Breast epithelium (tissue), 4 donors: ENCODE data around the gene PSMD5. TPM values are rescaled to one million over a fixed set of nuclear protein-coding genes. Genes with fewer than 3 reads are reported as not detected.

Source experiments
- DNase-seq, 2 donors: peaks; one replicate each; pipeline ENCODE4 v3.0.0-alpha.2; 2019; ENCODE audit warnings: low spot score in 2 of 2
- H3K27ac ChIP-seq, 2 donors: fragments of 200-600 bp; sonication (generic) in 1 of 2; one replicate each; pipeline ENCODE4 v1.5.1; 2016 to 2019; ENCODE audit warnings: mild to moderate bottlenecking in 1 of 2
- H3K27me3 ChIP-seq, 2 donors: fragments of 200-600 bp; sonication (generic) in 1 of 2; one replicate each; pipeline versions ENCODE4 v1.5.1 to v1.6.0; 2017 to 2019; ENCODE audit warnings: control low read depth in 1 of 2, mild to moderate bottlenecking in 1 of 2
- H3K36me3 ChIP-seq: fragments of 200-600 bp; one replicate; pipeline ENCODE4 v1.5.1; 2019
- H3K4me1 ChIP-seq, 2 donors: fragments of 200-600 bp; sonication (generic); one replicate each; pipeline ENCODE4 v1.5.1; 2016 to 2019; ENCODE audit warnings: control low read depth in 1 of 2
- H3K4me3 ChIP-seq, 3 donors: fragments of 200-600 bp; sonication (generic); 1 replicate in 2 of 3; 2 replicates in 1 of 3; pipeline ENCODE4 v1.5.1; 2016 to 2019; ENCODE audit warnings: mild to moderate bottlenecking in 3 of 3, moderate library complexity in 2 of 3
- H3K9me3 ChIP-seq, 2 donors: fragments of 200-600 bp; sonication (generic) in 1 of 2; one replicate each; pipeline ENCODE4 v1.5.1; 2016 to 2019; ENCODE audit warnings: control low read depth in 1 of 2
- POLR2A ChIP-seq: fragments of 450-650 bp; IDR thresholded peaks from one replicate; pipeline ENCODE4 v1.6.1; 2016; ENCODE audit warnings: antibody characterized with exemption, mild to moderate bottlenecking, moderate library complexity
- POLR2AphosphoS5 ChIP-seq, 3 donors: sonication (generic); formaldehyde crosslinking; IDR thresholded peaks; one replicate each; pipeline ENCODE4 v1.6.1; 2017; ENCODE audit warnings: antibody characterized with exemption in 3 of 3
- intact Hi-C: fragments of 100-400 bp; cut with DNase I; formaldehyde crosslinking; loops from one replicate; pipeline ENCODE4 v1.15.1; 2023; ENCODE audit warnings: low total_unique reads
- total RNA-seq, 3 donors: library from RNA; depleted of rRNA; stranded (reverse); fragments of >200 nt; gene quantifications; one replicate each; pipeline ENCODE4 v1.1.0, GENCODE V29; 2016
- TF ChIP-seq, protein P1 (sequence below), 3 donors: fragments of 450-650 bp; IDR thresholded peaks; one replicate each; pipeline ENCODE4 v1.5.1; 2016 to 2017; ENCODE audit warnings: antibody characterized with exemption in 3 of 3, mild to moderate bottlenecking in 3 of 3, moderate library complexity in 3 of 3

PSMD5 gene
- total RNA-seq, 3 donors from 2014 or later = 48.3 to 54.1 (median 50.3) TPM

DNA sequence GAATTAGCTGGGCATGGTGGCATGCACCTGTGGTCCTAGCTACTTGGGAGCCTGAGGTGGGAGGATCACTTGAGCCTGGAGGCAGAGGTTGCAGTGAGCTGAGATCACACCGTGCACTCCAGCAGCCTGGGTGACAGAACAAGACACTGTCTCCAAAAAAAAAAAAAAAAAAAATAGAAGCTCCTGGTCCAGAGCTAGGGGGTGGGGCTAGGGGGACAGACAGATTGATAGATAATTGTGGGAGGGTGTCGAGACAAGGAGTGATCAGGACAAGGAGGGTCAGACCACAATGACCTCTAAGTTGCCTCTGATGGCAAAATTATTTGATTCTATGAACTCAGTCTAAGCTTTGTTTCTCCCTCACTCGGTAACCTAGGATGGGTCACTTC, 40.9 kb upstream of the PSMD5 start:
- H3K36me3 ChIP-seq = no peaks in the 10 kb centered on the region
- no peak for DNase-seq
- no peak overlapping the region for H3K27ac ChIP-seq
- TF ChIP-seq POLR2AphosphoS5 (IDR thresholded peaks at IDR 0.05) = no peak
- TF ChIP-seq POLR2A = no peak
- TF ChIP-seq, protein P1, sequence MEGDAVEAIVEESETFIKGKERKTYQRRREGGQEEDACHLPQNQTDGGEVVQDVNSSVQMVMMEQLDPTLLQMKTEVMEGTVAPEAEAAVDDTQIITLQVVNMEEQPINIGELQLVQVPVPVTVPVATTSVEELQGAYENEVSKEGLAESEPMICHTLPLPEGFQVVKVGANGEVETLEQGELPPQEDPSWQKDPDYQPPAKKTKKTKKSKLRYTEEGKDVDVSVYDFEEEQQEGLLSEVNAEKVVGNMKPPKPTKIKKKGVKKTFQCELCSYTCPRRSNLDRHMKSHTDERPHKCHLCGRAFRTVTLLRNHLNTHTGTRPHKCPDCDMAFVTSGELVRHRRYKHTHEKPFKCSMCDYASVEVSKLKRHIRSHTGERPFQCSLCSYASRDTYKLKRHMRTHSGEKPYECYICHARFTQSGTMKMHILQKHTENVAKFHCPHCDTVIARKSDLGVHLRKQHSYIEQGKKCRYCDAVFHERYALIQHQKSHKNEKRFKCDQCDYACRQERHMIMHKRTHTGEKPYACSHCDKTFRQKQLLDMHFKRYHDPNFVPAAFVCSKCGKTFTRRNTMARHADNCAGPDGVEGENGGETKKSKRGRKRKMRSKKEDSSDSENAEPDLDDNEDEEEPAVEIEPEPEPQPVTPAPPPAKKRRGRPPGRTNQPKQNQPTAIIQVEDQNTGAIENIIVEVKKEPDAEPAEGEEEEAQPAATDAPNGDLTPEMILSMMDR (IDR thresholded peaks at IDR 0.05) = no peak
- no peaks in the 10 kb centered on the region for H3K27me3 ChIP-seq
- no peaks in the 10 kb centered on the region for H3K4me1 ChIP-seq
- intact Hi-C loops = no loop called here
- H3K9me3 ChIP-seq = no peaks in the 10 kb centered on the region
- no peak overlapping the region for H3K4me3 ChIP-seq

DNA sequence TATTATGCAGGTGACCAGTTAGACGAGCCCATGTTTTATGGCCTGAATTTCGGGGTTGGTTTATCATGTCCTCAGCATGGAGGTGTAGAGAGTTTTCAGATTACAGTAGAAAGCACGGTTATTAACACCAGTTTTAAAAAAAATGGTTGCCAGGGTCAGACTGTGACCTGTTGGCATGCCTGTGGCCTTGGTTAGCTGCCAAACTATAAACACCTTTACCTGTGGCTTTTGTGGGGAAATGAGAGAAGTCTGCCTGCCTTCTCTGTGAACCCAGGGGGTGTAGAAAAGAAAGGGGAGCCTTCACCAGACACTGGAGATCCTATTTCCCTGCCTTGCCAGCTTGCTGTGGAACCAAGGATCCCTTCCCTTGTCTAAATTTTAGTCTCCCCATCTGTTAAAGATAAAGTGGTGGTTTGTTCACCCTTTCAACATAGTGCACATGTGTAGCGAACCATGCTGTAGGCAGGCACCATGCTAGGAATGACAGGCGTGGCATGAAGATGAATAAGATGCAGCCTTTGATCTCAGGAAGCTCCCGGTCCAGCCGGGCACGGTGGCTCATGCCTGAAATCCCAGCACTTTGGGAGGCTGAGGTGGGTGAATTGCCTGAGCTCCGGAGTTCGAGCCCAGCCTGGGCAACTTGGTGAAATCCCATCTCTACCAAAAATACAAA, 40.3 kb upstream of the PSMD5 start:
- no peak overlapping the region for H3K27ac ChIP-seq
- no peaks in the 10 kb centered on the region for H3K4me1 ChIP-seq
- DNase-seq = no peak
- no peaks in the 10 kb centered on the region for H3K36me3 ChIP-seq
- H3K4me3 ChIP-seq = no peak overlapping the region
- intact Hi-C loops = no loop called here
- TF ChIP-seq, protein P1 (IDR thresholded peaks at IDR 0.05) = no peak
- TF ChIP-seq POLR2A = no peak
- TF ChIP-seq POLR2AphosphoS5 (IDR thresholded peaks at IDR 0.05) = no peak
- H3K9me3 ChIP-seq = no peaks in the 10 kb centered on the region
- no peaks in the 10 kb centered on the region for H3K27me3 ChIP-seq

DNA sequence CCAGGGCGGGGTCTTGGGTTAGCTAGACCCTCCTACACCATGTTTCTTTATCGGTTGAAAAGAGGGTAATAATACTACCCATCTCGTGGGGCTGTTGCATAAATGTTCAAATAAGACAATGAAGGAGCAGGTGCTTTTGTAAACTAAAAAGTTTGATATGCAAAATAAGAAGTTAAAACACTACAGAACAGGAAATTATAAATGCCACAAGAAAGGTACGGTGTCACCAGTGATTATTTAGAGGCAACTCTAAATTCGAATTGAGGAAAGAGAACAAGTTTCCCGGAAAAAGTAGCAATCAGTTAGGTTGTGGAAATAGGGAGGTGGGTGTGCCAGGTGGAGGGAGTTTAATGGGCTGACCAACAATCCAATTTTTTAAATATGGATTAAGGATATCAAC, 36.7 kb upstream of the PSMD5 start:
- TF ChIP-seq, protein P1 (IDR thresholded peaks at IDR 0.05) = no peak
- Histone ChIP-seq H3K36me3 (no peaks in the 10 kb centered on the region), H3K4me3 (no peak overlapping the region), H3K4me1 (no peaks in the 10 kb centered on the region), H3K27me3 (no peaks in the 10 kb centered on the region), H3K27ac (no peak overlapping the region), H3K9me3 (no peaks in the 10 kb centered on the region)
- no peak for DNase-seq
- intact Hi-C loops = no loop called here

DNA sequence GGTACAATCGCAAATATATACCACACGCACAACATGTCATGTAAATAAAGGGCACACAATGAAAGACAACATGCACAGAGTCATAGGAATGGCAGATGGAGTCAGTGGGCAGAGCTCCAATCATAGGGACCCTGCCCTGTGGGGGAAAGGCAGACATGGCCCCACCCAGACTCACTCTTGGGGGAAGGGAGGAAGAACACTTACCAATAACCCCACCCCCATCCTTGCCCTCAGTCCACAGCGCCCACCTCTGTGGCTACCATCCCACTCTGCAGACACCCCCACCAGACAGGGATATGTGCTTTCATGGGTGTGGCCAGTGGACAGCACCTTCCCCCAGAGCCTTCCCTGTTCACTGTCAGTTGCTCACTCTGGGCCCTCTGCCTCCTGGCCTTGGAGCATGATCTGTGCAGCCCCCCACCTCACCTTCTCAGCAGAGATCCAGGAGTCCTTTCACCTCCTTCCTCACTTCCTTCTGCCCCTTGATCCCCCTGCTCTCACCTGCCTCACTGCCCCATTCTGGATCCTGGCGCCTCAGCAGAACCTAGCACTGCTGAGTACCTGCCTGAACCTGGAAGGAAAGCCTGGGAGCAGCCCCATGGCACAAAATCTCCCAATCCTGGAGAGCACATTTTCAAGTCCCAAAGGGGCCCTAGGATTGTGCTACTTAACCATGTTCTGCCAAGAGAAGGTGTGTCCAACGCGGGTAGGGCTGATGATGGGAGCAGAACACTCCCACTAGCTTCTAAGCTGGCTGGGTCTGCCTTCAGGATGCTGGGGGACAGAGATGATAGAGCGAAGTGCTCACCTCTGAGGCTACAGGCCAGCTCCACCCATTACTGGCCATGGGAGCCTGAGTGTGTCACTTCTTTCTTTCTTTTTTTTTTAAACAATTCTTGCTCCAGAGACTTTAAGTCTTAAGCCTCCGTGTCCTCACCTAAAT, 35.7 kb upstream of the PSMD5 start:
- H3K36me3 ChIP-seq = no peaks in the 10 kb centered on the region
- H3K4me3 ChIP-seq = no peak overlapping the region

More for the DNA sequence above, 35.7 kb upstream of the PSMD5 start:
- H3K4me1 ChIP-seq = no peaks in the 10 kb centered on the region
- TF ChIP-seq POLR2AphosphoS5 (IDR thresholded peaks at IDR 0.05) = no peak
- TF ChIP-seq, protein P1 (IDR thresholded peaks at IDR 0.05) = no peak
- no peak for TF ChIP-seq POLR2A
- no peaks in the 10 kb centered on the region for H3K27me3 ChIP-seq
- no peaks in the 10 kb centered on the region for H3K9me3 ChIP-seq
- no peak overlapping the region for H3K27ac ChIP-seq
- no peak for DNase-seq
- intact Hi-C loops = no loop called here
